ENCODE measurements around the gene CFAP251. TPM values are rescaled to one million over a fixed set of nuclear protein-coding genes. Genes with fewer than 3 reads are reported as not detected.

Gene CFAP251
- total RNA-seq, 1 experiment from 2014 or later, result 2.6 TPM

- peak within 1 kb of the TSS; percentile 86 for H3K27ac ChIP-seq (ENCODE audit: low read depth, low read length)
Measured at GRCh38 chr12:122021822-122022392, 103.5 kb downstream of the CFAP251 start, which contains the start of gene BCL7A. BCL7A (plus strand) TSS chr12:122021884; CDS start chr12:122022092, 208 bp downstream.

More at GRCh38 chr12:122021822-122022392, 103.5 kb downstream of the CFAP251 start, which contains the start of gene BCL7A:
- intact Hi-C loops (cut with micrococcal nuclease), result no loop called here
- H2AFZ ChIP-seq (ENCODE audit: low read depth, low read length, poor library complexity, severe bottlenecking), result peak within 1 kb of the TSS; percentile 56
- H3K27me3 ChIP-seq (ENCODE audit: insufficient read depth, low read length), result no peaks in the 10 kb centered on the region
- BruUV-seq (replicated peaks), result no TSS peak
- POLR2A ChIA-PET, result no interaction called here
- RAD21 ChIA-PET (ENCODE audit: low non-redundant PET in 1 of 2, low total read pairs in 2 of 2, uncharacterized antibody in 2 of 2, unreplicated experiment in 2 of 2), result interaction anchor here in 1 of 2 experiments (0.6 kb wide), 1 partner anchor 41 kb away, joined by 3 read pairs; no protein-coding TSS in a partner anchor
- H3K4me1 ChIP-seq (ENCODE audit: control insufficient read depth in 1 of 2, insufficient read depth in 2 of 2, low read length in 2 of 2), result peaks cover 17 to 27% of the 10 kb centered on the region in 2 experiments
- no peaks in the 10 kb centered on the region for H3K36me3 ChIP-seq (ENCODE audit: control insufficient read depth in 1 of 2, insufficient read depth in 2 of 2, low read length in 2 of 2)
- TF ChIP-seq, protein P1, sequence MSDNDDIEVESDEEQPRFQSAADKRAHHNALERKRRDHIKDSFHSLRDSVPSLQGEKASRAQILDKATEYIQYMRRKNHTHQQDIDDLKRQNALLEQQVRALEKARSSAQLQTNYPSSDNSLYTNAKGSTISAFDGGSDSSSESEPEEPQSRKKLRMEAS (IDR thresholded peaks at IDR 0.05), result peak; percentile 61
- TF ChIP-seq CBX3 (IDR thresholded peaks at IDR 0.05; ENCODE audit: low read depth) (0 out of 2 replicates have a peak, but pooled peaks have one; percentile 47), TCF7L2 (IDR thresholded peaks at IDR 0.05; ENCODE audit: borderline replicate concordance, extremely low read depth, insufficient read depth, insufficient read length) (peak; percentile 82), SIN3A (IDR thresholded peaks at IDR 0.05; ENCODE audit: low read depth) (peak; percentile 73), ZFX (IDR thresholded peaks at IDR 0.05) (peak; percentile 16), POLR2AphosphoS5 (IDR thresholded peaks at IDR 0.05; ENCODE audit: low read depth, low read length) (peak; percentile 64), JUND (IDR thresholded peaks at IDR 0.05) (no peak)
- TF ChIP-seq, protein P2, sequence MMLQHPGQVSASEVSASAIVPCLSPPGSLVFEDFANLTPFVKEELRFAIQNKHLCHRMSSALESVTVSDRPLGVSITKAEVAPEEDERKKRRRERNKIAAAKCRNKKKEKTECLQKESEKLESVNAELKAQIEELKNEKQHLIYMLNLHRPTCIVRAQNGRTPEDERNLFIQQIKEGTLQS (IDR thresholded peaks at IDR 0.05), result no peak
- TF ChIP-seq, protein P3, sequence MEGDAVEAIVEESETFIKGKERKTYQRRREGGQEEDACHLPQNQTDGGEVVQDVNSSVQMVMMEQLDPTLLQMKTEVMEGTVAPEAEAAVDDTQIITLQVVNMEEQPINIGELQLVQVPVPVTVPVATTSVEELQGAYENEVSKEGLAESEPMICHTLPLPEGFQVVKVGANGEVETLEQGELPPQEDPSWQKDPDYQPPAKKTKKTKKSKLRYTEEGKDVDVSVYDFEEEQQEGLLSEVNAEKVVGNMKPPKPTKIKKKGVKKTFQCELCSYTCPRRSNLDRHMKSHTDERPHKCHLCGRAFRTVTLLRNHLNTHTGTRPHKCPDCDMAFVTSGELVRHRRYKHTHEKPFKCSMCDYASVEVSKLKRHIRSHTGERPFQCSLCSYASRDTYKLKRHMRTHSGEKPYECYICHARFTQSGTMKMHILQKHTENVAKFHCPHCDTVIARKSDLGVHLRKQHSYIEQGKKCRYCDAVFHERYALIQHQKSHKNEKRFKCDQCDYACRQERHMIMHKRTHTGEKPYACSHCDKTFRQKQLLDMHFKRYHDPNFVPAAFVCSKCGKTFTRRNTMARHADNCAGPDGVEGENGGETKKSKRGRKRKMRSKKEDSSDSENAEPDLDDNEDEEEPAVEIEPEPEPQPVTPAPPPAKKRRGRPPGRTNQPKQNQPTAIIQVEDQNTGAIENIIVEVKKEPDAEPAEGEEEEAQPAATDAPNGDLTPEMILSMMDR (IDR thresholded peaks at IDR 0.05 in 2 of 3, conservative IDR thresholded peaks at IDR 0.05 in 1 of 3; ENCODE audit: borderline replicate concordance in 1 of 3, insufficient read depth in 1 of 3, low read depth in 2 of 3, low read length in 2 of 3), result no peak
- DNase-seq (ENCODE audit: low read depth, low spot score) (peak; percentile 22), ATAC-seq (peak; percentile 78)
- H3K9me2 ChIP-seq (ENCODE audit: insufficient read depth), result no peaks in the 10 kb centered on the region
- peak within 1 kb of the TSS; percentile 82 for H3K9ac ChIP-seq (ENCODE audit: low read length)
- CTCF ChIA-PET, result no interaction called here
- peak within 1 kb of the TSS; percentile 97 for H3K4me2 ChIP-seq (ENCODE audit: low read length)
- peaks cover 33% of the 10 kb centered on the region for H3K79me2 ChIP-seq (ENCODE audit: insufficient read depth, low read length)
- peak within 1 kb of the TSS; percentile 65 to 80 for H3K4me3 ChIP-seq (replicated peaks in 1 of 2; ENCODE audit: low read depth in 1 of 2, low read length in 2 of 2)
- no peaks in the 10 kb centered on the region for H4K20me1 ChIP-seq (ENCODE audit: insufficient read depth)
- 0 out of 4 replicates have a peak, but pooled peaks cover 0 to 6% of the 10 kb centered on the region in 2 experiments for H3K9me3 ChIP-seq (ENCODE audit: control insufficient read depth in 1 of 2, insufficient read depth in 1 of 2, low read depth in 1 of 2, low read length in 2 of 2)

All from HCT116 (cell line).